NCI-H446 treated with DMSO at 0.1 percent for 48 hours (cell line): ENCODE data around the gene DYNLRB2.

Source experiments
- DNase-seq: peaks from one replicate; lab custom pipeline; 2025; lab: John Stamatoyannopoulos, UW

The DYNLRB2 gene

DNA sequence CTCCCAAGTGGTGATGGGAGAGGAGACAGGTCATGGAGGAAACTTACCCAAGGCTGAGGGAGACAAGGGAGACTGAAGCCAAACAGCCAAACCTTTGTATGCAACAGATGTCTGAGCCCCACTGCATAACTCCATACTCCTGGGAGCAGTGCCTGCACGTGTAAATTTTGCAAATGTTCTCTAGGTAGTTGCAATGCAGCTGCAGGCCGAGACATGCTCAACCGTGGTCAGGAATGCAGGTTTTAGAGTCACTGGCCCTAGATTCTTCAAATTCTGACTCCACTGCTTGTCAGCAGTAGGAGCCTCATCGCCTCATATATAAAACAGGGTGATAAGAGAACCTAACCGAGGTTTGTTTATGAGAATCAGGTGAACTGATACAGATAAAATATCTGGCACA, 11.5 kb downstream of the DYNLRB2 start:
- no peak for DNase-seq

DNA sequence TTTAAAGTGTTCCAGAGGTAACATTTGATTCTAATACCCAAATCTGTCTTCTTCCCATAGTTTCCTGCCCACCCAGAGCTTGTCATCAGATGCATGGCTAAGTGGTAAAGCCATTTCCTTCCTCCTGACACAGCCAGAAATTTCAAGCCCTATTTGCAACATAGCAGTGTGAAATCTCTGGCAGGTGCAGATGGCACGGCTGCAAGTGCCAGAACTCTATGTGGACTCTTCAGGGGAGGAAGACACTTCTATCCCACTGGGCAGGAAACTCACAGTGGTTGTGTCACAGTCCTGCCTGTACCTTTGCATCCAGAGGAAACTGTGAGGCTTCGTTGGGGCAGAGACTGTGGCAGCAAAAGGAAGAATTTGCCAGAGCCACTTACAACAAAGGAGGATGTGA, 13.2 kb downstream of the DYNLRB2 start:
- no peak for DNase-seq

DNA sequence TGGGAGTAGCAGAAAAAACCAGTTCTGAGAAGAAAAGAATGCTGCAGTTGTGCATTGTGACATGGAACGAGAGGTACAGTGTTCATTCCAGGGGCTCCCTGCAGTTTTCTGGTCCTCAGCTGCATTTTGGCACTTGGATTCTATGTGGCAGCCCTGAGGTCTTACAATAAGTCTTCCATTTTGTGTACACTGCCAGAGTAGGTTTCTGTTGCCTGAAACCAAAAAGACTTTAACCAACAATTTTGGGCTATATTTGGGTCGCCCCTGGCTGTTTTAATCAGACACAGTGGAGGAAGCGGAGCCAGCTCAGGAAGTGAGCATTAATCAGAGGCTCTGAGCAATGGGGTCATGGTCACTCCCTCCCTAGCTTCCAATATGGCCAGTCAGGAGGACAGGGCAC, 15.7 kb downstream of the DYNLRB2 start:
- DNase-seq, result no peak

DNA sequence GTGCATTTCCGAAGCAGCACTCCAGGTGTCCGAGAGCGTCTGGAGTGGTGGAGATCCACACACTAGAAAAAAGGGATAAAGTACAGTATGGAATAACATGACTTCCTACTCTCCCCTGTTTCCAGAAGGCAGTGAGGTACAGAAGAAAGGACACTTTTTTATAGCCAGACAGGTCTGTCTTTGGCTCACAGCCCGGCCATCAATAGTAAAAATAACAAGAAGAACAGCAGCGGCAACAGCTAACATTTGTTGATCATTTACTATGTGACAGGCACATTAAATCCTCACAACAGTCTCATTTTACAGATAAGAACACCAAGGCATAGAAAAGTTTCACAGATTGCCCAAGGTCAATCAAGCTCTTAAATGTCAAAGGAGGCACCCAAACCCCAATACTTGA, 16.2 kb downstream of the DYNLRB2 start:
- DNase-seq, result no peak

DNA sequence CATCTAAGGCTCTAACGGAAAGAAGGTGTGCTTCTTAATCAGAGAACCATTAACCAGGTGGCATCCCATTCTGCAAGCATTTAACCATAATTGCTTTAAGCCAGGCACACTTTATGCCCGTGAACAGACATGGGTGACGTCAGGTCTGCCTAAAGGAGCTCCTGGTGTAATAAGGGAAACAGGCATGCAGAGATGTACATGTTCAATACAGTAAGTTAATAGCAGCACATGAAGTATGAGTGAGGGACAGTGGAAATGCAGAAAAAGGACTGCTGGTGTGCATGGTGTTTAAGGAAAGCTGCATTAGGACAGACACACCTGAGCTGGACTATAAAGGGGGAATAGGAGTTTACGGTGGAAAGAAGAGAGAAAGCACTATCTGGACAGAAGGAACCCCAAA, 18.6 kb downstream of the DYNLRB2 start:
- no peak for DNase-seq

DNA sequence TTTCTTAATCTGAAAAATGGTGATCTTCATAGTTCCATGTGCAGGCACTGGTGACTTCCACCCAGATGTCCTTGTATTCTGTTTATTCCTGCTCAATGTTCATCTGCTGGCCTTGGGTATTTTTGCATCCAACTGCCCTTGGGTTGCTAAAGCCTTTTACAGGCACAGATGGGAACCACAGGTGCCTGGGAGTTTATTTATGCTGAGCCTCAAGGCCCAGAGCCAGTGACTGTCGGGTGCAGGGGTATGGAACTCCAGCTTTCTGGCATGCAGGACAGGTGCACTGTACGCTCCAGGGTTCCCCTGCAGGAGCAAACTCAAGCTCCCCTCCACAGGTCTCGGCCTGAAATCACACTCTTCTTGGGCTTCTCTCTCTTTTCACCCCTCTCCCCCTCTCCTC, 22.3 kb downstream of the DYNLRB2 start:
- no peak for DNase-seq

DNA sequence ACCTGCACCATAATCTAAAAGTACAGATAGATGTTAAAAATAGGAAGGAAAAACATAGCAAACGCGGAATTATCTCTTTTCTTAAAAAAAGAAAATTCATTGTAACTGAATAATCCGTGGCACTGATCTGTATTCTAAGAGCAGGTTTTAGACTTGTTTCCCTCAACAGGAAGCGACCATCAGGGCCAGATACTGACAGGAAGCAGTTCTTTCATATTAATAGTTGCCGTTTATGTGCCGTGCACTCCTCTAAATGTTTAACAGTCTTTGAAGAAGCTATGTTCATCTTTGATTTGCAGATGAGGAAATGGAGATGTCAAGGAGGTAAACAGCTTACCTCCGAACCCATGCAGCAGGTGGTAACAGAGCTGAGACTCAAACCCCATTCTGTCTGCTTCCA, 23.6 kb downstream of the DYNLRB2 start:
- no peak for DNase-seq

DNA sequence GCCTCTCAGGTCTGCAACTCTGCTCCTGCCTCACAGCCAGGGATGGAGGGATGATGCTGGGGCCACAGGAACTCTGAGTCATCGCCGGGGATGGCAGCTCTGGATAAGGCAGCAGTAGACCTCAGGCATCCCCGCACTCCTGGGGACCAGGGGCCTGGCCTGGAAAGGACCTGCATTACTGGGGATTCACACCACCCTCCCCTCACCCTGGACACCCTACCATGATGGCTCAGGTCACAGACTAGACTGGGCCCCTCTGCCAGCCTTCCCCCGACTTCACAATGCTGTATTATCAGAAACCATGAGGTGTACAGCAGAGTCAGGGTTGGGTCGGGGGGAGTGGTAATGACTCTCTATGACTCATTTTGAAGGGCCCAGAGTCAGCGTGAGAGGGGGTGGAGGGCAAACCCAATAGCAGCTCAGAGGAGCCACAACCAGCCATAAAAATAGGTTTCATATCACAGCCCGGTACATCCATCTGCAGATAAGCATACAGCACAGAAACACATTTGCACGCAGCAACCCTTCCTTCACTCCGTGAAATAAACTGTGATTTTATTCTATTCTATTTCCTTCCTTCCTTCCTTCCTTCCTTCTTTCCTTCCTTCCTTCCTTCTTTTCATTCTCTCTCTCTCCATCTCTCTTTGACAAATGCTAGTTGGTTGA, 28.8 kb downstream of the DYNLRB2 start:
- no peak for DNase-seq

DNA sequence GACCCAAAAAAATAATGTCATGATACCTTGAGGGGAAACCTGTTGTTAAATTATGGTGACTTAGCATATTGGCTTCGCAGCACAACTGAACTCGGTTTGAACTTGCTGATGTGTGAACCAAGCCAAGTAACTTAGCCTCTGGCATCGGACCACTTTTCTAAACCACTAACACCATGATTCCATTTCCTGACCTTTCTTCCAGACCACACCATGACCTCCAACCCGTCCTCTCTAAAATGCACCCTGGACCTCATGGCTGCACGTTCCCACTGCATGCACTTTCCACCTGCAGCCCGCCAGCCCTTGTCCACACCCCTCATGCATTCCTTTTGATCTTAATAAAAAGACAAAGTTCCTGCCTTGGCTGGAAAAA, 29.3 kb downstream of the DYNLRB2 start:
- no peak for DNase-seq

DNA sequence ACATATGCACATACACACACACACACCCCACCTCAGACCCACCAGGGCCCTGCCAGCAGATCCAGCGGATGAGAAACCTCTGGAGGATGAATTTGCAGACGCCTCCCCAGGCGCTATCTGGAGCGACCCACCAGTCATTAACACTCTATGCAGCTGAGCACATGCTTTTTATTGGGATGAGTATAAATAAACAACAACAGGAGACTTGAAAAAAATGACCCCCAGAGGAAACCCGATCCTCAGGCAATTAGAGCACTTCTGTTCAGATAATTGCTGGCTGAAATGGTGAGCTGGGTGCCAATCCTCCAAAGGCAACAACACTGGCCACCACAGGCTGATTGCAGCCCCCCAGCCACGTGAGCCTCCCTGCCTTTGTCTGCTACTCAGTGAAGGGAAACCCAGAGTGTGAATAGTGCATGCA, 32.9 kb downstream of the DYNLRB2 start:
- DNase-seq, result no peak

DNA sequence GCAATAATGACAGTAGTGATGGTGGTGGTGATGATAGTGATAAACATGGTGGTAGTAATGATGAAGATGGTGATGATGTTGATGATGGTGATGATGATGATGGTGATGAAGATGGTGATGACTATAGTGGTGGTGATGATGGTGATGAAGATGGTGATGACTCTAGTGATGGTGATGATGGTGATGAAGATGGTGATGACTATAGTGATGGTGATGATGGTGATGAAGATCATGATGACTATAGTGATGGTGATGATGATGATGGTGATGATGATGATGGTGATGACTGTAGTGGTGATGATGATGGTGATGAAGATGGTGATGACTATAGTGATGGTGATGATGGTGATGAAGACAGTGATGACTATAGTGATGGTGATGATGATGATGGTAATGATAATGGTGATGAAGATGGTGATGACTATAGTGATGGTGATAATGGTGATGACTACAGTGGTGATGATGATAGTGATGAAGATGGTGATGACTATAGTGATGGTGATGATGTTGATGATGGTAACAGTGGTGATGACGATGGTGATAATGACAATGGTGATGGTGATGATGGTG, 35.6 kb downstream of the DYNLRB2 start:
- DNase-seq, result no peak

DNA sequence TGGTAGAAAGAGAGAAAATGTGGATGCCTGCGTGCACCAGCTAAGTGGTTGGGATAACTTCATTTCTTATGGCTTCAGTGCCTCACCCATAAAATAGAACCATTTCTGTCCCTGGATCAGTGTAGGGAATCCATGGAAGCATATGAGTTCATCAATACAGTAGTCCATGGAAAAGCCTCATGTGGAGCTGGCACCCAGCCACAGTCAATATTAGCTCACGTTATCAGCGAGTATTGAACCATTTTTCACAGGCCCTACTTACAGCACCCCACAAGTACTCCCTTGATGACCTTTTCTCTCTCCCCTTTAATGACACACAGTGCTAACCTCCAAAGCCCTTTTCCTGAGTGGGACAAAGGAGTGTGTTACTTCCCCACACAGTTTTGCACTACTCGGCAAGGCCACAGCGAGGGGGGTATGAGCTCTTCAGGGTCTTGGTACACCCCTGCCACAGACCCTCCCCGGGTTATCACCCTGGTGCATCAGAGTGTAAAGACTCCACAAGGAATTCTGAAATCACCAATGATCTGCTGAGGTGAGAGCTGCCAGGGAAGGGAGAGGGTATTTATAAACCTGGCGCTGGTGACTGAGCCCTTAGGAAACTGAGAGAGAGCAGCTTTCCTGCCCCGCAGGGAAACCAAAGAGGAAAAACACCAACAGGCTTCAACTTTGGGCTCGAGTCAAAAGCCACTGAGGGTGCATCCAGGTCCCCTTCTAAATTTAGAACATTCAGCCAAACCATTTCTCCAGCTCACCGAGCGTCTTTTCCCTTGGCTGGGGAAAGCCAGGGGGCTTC, 36.9 kb downstream of the DYNLRB2 start:
- DNase-seq, result no peak

DNA sequence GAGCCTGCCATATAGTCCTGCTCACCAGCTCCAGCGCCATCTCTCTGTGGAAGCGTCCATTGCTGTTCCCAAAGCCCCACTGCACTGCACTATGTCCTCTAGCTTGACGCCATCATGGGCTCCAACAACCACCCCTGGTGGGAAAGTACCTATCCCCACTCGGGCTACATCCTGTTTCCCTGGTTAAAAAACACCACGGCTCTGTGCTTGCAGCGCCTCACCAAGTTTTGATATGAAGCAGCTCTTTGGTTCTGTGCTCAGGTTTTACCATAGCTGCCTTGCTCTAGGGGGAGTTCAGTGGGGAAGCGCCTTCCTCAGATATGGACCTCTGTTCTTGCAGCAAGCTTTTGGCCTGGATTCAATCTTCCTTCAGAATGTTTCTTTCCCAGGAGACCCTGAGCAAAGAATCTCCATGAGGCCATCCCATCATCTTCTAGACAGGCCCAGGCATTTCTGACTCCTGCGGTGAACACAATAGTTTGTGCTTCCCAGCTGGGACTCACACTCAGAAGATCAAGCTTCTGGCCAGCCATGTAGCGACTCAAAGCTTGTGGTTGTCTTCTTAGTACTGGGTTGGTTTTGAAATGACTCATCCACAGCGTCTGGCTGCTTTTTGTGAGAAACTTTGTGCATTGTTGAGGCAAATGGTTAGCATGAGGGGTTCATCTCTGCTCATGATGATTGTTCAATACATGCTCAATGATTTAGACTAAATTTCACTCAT, 39.5 kb downstream of the DYNLRB2 start:
- DNase-seq, result no peak

DNA sequence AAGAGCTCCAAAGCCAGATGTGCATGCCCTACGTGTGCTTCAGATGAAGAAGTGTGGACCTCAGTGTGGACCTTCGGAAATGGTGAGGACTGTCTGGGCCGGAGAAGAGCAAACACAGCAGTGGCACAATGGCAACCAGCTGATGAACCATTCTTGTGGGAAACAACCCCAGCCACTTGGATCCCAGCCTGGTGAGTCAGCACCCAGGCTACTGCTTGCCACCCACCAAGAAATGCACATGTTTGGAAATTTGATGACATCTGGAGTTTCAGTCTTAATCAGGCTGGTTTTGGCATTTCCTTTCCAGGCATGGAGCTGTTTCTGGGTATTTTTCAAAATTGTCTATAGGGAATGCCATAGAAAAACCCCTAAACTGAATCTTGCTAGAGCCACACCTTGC, 42.7 kb downstream of the DYNLRB2 start:
- no peak for DNase-seq

DNA sequence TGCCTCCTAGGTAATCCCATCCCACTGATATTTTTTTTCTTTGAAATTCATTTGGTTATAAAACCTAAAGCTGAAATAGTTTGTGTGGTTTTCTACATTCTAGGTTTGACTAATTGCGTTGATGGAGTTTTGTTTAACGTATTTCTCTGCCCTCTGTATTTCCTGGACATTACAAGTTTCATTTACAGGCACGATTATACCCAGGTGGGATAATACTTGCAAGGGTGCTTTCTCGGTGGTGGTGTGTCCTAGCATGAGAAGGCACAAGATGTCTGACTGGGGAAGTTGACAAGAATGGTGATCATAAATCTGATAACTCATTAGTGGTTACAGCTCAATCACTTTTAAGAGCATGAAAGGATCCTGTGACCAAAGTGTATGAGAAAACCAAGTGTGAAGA, 45.0 kb downstream of the DYNLRB2 start:
- no peak for DNase-seq

DNA sequence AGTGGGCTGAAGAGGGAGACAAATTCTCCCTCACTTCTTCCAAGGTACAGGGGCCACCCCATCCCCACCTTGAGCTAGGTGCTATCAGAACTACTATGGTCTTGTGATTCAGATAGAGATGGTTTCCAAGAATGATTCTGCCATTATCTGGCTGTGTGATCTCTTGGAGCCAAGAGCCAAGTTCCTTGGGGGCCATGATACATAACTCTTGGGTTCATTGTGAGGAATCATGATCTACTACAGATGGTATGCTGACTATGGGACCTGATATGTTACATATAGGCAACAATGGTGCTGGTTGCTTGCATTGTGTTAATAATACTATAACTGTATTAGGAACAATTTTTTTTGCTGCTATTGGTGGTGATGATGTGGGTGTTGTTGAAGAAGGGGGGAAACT, 45.7 kb downstream of the DYNLRB2 start:
- no peak for DNase-seq

DNA sequence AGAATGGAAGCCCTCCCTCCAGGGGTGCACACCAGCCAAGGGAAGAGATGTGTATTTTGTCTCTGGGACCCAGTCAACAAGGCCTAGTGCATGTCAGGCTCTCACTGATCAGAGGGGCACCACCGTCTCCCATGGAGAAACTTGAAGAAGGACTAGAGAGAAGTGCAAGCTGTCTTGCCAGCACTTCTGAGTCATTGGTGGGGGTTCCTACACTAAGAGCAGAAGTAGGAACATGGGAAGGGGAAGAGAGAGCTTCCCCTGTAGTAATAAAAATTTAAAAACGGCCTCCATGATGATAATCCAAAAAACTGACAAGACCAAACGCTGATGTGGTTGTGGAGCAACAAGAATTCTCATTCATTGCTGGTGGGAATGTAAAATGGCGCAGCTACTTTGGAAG, 46.3 kb downstream of the DYNLRB2 start:
- no peak for DNase-seq

DNA sequence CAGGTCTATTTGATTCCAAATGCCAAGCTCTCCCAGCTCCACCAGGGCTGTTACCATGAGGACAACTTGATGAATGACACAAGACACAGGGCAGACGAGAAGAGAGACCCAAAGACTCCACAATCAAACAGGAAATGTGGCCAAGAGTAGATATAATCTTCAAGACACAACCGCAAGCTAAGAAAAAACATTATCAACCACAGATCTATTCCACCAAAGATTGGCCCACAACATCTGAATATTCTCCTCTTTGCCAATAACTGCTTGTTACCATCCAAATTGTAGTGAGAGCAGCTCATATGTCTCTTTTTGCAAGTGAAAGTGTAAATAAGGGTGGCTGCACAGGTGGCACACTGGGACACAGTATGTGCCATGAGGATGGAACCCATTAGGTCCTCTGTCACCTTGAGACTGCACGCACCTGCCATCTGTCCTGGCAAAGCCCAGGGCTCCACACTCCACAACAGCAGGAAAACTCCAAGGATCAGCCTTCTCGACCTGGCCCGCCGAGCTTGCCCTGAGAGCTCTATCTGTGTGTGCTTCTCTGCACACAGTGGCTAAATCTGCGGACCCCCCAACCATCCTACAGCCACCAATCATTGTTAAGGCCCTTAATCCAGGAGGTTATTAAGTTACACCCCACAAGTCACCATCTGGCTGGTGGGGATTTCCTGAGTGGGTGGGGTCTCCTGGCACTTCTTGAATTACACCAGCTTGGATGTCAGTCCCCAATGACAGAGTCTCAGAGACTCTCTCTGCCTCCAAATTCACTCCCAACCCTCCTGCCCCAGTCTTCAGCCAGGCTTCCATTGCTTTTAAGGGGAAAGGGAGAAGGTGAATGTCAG, 50.5 kb downstream of the DYNLRB2 start:
- DNase-seq, result no peak

DNA sequence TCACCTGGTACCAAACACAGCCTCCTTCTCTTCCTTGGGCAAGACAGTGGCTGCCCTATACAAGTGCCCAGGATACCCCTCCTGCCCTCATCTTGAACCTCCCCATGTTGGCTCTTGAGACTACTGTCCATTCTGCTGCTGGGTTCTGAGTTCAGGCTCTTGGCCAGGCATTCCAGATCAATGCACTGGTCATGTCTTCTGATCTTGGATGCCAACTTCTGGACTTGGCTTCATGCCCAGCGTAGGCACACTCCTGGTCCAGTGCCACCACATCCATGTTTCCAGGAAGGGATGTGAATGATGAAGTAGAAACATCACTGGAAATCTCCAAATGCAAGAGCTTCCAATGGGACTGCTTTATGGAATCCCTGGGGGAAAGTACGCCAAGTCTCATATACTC, 51.5 kb downstream of the DYNLRB2 start:
- DNase-seq, result no peak

DNA sequence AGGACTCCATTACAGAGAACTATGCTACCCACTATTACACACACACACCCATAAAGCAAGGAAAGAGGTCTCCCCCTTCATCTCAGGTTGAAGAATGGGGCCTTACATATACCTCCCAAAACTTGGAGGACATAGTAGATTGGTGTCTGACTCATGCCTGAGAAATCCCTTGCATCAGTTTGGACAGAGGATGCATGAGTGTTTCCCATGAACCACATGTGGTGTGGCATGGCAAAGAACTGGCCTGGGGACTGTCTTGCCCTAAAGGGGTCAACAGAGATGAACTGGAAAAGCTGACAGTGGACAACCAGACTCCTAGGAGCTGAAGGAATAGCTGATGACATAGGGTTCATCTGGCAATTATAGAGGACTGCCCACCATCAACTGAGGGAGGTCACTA, 54.0 kb downstream of the DYNLRB2 start:
- DNase-seq, result no peak

DNA sequence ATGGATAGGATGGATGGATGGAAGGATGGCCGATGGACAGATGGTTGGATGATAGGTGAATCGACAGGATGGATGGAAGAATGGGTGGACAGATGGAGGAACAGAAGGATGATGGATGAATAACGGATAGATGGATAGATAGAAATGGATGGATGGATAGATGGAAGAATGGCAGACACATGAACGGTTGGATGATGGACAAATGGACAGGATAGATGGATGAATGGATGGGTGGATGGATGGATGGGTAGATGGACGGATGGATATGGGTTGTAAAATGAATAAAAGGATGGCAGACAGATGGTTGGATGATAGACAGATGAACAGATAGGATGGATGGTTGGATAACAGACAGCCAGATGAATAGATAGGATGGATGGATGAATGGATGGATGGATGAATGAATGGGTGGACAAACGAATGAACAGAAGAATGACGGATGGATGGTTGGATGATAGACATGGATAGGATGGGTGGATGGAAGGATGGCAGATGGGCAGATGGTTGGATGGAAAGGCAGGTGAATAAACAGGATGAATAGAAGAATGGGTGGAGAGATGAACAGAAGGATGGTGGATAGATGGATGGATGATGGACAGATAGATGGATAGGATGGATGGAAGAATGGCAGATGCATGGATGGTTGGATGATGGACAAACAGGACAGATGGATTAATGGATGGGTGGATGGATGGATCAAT, 55.9 kb downstream of the DYNLRB2 start:
- DNase-seq, result no peak
